ENCODE measurements around the gene C1orf210. TPM values are rescaled to one million over a fixed set of nuclear protein-coding genes. Genes with fewer than 3 reads are reported as not detected.

C1orf210 gene
- total and polyA plus RNA-seq, 2 of the 13 experiments (the other 11 are each of a cell fraction or from before 2014, with no cell fraction given), result 0.49 to 5.1 TPM

DNA sequence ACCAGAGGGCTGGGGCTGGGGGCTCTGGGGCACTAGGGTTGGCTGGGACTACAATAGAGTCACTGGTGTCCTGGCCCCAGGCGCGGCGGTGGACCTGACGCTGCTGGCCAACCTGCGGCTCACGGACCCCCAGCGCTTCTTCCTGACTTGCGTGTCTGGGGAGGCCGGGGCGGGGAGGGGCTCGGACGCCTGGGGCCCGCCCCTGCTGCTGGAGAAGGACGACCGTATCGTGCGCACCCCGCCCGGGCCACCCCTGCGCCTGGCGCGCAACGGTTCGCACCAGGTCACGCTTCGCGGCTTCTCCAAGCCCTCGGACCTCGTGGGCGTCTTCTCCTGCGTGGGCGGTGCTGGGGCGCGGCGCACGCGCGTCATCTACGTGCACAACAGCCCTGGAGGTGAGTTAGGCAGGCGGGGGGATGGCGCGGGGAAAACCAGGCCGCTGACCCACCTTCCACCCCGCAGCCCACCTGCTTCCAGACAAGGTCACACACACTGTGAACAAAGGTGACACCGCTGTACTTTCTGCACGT, 19.5 kb upstream of the C1orf210 start:
- H3K4me2 ChIP-seq (ENCODE audit: low read depth, low read length), result no peak overlapping the region
- TF ChIP-seq, protein P1, sequence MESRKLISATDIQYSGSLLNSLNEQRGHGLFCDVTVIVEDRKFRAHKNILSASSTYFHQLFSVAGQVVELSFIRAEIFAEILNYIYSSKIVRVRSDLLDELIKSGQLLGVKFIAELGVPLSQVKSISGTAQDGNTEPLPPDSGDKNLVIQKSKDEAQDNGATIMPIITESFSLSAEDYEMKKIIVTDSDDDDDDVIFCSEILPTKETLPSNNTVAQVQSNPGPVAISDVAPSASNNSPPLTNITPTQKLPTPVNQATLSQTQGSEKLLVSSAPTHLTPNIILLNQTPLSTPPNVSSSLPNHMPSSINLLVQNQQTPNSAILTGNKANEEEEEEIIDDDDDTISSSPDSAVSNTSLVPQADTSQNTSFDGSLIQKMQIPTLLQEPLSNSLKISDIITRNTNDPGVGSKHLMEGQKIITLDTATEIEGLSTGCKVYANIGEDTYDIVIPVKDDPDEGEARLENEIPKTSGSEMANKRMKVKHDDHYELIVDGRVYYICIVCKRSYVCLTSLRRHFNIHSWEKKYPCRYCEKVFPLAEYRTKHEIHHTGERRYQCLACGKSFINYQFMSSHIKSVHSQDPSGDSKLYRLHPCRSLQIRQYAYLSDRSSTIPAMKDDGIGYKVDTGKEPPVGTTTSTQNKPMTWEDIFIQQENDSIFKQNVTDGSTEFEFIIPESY (CRISPR knock-in tag; IDR thresholded peaks at IDR 0.05), result peak; percentile 51; the same call in 1 of the 2 replicates
- TF ChIP-seq ZFP41 (CRISPR knock-in tag; IDR thresholded peaks at IDR 0.05; ENCODE audit: borderline replicate concordance), result no peak
- no peak for TF ChIP-seq ZNF567 (CRISPR knock-in tag; IDR thresholded peaks at IDR 0.05; ENCODE audit: borderline replicate concordance)
- TF ChIP-seq, protein P2, sequence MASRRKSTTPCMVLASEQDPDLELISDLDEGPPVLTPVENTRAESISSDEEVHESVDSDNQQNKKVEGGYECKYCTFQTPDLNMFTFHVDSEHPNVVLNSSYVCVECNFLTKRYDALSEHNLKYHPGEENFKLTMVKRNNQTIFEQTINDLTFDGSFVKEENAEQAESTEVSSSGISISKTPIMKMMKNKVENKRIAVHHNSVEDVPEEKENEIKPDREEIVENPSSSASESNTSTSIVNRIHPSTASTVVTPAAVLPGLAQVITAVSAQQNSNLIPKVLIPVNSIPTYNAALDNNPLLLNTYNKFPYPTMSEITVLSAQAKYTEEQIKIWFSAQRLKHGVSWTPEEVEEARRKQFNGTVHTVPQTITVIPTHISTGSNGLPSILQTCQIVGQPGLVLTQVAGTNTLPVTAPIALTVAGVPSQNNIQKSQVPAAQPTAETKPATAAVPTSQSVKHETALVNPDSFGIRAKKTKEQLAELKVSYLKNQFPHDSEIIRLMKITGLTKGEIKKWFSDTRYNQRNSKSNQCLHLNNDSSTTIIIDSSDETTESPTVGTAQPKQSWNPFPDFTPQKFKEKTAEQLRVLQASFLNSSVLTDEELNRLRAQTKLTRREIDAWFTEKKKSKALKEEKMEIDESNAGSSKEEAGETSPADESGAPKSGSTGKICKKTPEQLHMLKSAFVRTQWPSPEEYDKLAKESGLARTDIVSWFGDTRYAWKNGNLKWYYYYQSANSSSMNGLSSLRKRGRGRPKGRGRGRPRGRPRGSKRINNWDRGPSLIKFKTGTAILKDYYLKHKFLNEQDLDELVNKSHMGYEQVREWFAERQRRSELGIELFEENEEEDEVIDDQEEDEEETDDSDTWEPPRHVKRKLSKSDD (CRISPR knock-in tag; IDR thresholded peaks at IDR 0.05; ENCODE audit: low read depth), result 0 out of 2 replicates have a peak, but pooled peaks have one; percentile 26
- no peaks in the 10 kb centered on the region for H3K79me2 ChIP-seq (ENCODE audit: insufficient read depth, low read length)
- no peak overlapping the region for H2AFZ ChIP-seq (ENCODE audit: low read length)
- H3K36me3 ChIP-seq (replicated peaks in 1 of 2; ENCODE audit: control insufficient read depth in 1 of 2, insufficient read depth in 2 of 2, low read length in 2 of 2), result no peaks in the 10 kb centered on the region
- in situ Hi-C loops (cut with HindIII; ENCODE audit: extremely low pct_ligation_motif_present, low pct_unique_long_range_greater_than_20kb) (no loop called here), intact Hi-C loops (cut with micrococcal nuclease; ENCODE audit: unreplicated experiment) (no loop called here)
- DNase-seq (ENCODE audit: low spot score), result no peak
- no peak for FAIRE-seq
- ChIA-PET POLR2A (no interaction called here), CTCF (ENCODE audit: low intra/inter-chr PET ratio, low total read pairs) (no interaction called here)
- no peaks in the 10 kb centered on the region for H3K9me3 ChIP-seq (ENCODE audit: low read length)
- no peak overlapping the region for H3K9ac ChIP-seq (ENCODE audit: insufficient read depth, low read depth, low read length)
- no peaks in the 10 kb centered on the region for H4K20me1 ChIP-seq (ENCODE audit: insufficient read depth, low read length)
- H3K4me3 ChIP-seq (replicated peaks in 1 of 3; ENCODE audit: insufficient read depth in 1 of 3, low read depth in 2 of 3, low read length in 3 of 3), result no peak overlapping the region
- no peak for ATAC-seq
- H3K27me3 ChIP-seq (ENCODE audit: control insufficient read depth in 1 of 2, insufficient read depth in 2 of 2, low read length in 2 of 2), result peaks cover 0 to 42% of the 10 kb centered on the region in 2 experiments; a peak in 3 of 5 replicates
- WGBS (ENCODE audit: low lambda C conversion rate), result 84% methylated on average over 29 of the region's 46 CpGs
- H3K27ac ChIP-seq (ENCODE audit: extremely low read length, insufficient read depth, low read length), result no peak overlapping the region
- H3K4me1 ChIP-seq (ENCODE audit: insufficient read depth, low read length), result peaks cover 25% of the 10 kb centered on the region
- BruUV-seq (replicated peaks), result no TSS peak
